Breast epithelium (tissue), 4 donors: Measurements from ENCODE around the gene DNAJC10. TPM values are rescaled to one million over a fixed set of nuclear protein-coding genes. Genes with fewer than 3 reads are reported as not detected.

Experiments used
- DNase-seq, 2 donors: peaks; one replicate each; pipeline ENCODE4 v3.0.0-alpha.2; 2019; ENCODE audit warnings: low spot score in 2 of 2
- H3K27ac ChIP-seq, 2 donors: fragments of 200-600 bp; sonication (generic) in 1 of 2; one replicate each; pipeline ENCODE4 v1.5.1; 2016 to 2019; ENCODE audit warnings: mild to moderate bottlenecking in 1 of 2
- H3K27me3 ChIP-seq, 2 donors: fragments of 200-600 bp; sonication (generic) in 1 of 2; one replicate each; pipeline versions ENCODE4 v1.5.1 to v1.6.0; 2017 to 2019; ENCODE audit warnings: control low read depth in 1 of 2, mild to moderate bottlenecking in 1 of 2
- H3K36me3 ChIP-seq: fragments of 200-600 bp; one replicate; pipeline ENCODE4 v1.5.1; 2019
- H3K4me1 ChIP-seq, 2 donors: fragments of 200-600 bp; sonication (generic); one replicate each; pipeline ENCODE4 v1.5.1; 2016 to 2019; ENCODE audit warnings: control low read depth in 1 of 2
- H3K4me3 ChIP-seq, 3 donors: fragments of 200-600 bp; sonication (generic); 1 replicate in 2 of 3; 2 replicates in 1 of 3; pipeline ENCODE4 v1.5.1; 2016 to 2019; ENCODE audit warnings: mild to moderate bottlenecking in 3 of 3, moderate library complexity in 2 of 3
- H3K9me3 ChIP-seq, 2 donors: fragments of 200-600 bp; sonication (generic) in 1 of 2; one replicate each; pipeline ENCODE4 v1.5.1; 2016 to 2019; ENCODE audit warnings: control low read depth in 1 of 2
- POLR2A ChIP-seq: fragments of 450-650 bp; IDR thresholded peaks from one replicate; pipeline ENCODE4 v1.6.1; 2016; ENCODE audit warnings: antibody characterized with exemption, mild to moderate bottlenecking, moderate library complexity
- POLR2AphosphoS5 ChIP-seq, 3 donors: sonication (generic); formaldehyde crosslinking; IDR thresholded peaks; one replicate each; pipeline ENCODE4 v1.6.1; 2017; ENCODE audit warnings: antibody characterized with exemption in 3 of 3
- intact Hi-C: fragments of 100-400 bp; cut with DNase I; formaldehyde crosslinking; loops from one replicate; pipeline ENCODE4 v1.15.1; 2023; ENCODE audit warnings: low total_unique reads
- total RNA-seq, 3 donors: library from RNA; depleted of rRNA; stranded (reverse); fragments of >200 nt; gene quantifications; one replicate each; pipeline ENCODE4 v1.1.0, GENCODE V29; 2016
- TF ChIP-seq, protein P1 (sequence below), 3 donors: fragments of 450-650 bp; IDR thresholded peaks; one replicate each; pipeline ENCODE4 v1.5.1; 2016 to 2017; ENCODE audit warnings: antibody characterized with exemption in 3 of 3, mild to moderate bottlenecking in 3 of 3, moderate library complexity in 3 of 3

Gene DNAJC10
- total RNA-seq, 3 donors from 2014 or later: 41.8 to 57.5 (median 53.7) TPM

DNA sequence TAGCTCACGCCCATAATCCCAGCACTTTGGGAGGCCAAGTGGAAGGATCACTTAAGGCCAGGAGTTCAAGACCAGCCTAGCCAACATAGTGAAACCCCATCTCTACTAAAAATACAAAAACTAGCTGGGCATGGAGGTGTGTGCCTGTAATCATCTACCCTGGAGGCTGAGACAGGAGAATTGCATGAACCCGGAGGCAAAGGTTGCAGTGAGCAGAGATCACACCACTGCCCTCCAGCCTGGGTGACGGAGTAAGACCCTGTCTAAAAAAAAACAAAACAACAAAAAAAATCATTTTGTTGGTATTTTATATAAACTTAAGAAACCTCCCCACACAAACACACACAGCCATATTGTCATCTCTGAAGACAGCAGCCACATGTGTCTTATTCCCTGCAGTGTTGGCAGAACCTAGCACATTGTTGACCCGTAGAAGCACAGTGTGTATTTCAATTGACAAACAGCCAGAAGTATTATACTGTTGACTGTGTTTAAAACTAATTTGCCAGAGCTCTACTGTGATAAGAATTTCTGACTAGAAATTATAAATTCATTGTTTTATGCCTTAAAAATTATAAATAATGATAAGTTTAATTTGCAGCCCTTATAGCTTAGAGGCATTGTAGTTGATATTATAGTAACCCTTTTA is 68.1 kb downstream of the DNAJC10 start:
- no peaks in the 10 kb centered on the region for H3K4me1 ChIP-seq
- no peaks in the 10 kb centered on the region for H3K36me3 ChIP-seq
- TF ChIP-seq POLR2A: no peak
- no peak for TF ChIP-seq POLR2AphosphoS5 (IDR thresholded peaks at IDR 0.05)
- TF ChIP-seq, protein P1, sequence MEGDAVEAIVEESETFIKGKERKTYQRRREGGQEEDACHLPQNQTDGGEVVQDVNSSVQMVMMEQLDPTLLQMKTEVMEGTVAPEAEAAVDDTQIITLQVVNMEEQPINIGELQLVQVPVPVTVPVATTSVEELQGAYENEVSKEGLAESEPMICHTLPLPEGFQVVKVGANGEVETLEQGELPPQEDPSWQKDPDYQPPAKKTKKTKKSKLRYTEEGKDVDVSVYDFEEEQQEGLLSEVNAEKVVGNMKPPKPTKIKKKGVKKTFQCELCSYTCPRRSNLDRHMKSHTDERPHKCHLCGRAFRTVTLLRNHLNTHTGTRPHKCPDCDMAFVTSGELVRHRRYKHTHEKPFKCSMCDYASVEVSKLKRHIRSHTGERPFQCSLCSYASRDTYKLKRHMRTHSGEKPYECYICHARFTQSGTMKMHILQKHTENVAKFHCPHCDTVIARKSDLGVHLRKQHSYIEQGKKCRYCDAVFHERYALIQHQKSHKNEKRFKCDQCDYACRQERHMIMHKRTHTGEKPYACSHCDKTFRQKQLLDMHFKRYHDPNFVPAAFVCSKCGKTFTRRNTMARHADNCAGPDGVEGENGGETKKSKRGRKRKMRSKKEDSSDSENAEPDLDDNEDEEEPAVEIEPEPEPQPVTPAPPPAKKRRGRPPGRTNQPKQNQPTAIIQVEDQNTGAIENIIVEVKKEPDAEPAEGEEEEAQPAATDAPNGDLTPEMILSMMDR (IDR thresholded peaks at IDR 0.05): no peak
- H3K4me3 ChIP-seq: no peak overlapping the region
- H3K27ac ChIP-seq: no peak overlapping the region
- no peak for DNase-seq
- no peaks in the 10 kb centered on the region for H3K9me3 ChIP-seq
- H3K27me3 ChIP-seq: no peaks in the 10 kb centered on the region
- intact Hi-C loops: no loop called here

DNA sequence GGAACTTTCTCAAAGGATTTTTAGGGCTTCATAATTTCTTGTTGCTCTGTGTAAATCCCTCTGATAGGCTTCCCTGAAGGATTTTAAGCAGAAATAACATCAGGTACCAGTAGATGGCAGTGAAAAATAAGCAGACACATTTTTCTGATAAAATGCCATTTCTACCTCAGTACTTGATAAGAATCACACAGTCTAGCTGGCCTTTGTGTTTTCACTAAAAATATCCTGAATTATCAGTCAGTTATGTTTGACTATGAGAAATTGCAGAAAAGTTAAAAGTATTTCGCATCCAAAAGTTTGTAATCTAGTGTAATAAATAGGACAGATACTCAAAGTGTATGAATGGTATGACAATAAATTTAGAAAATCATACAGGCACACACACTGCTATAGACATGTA is 68.7 kb downstream of the DNAJC10 start:
- TF ChIP-seq POLR2AphosphoS5 (IDR thresholded peaks at IDR 0.05): no peak
- TF ChIP-seq, protein P1 (IDR thresholded peaks at IDR 0.05): peak in 2 of 3 donors; percentile 22 to 39
- TF ChIP-seq POLR2A: no peak
- H3K27me3 ChIP-seq: no peaks in the 10 kb centered on the region
- no peak overlapping the region for H3K4me3 ChIP-seq
- H3K4me1 ChIP-seq: no peaks in the 10 kb centered on the region
- no peaks in the 10 kb centered on the region for H3K9me3 ChIP-seq
- no peaks in the 10 kb centered on the region for H3K36me3 ChIP-seq
- no peak overlapping the region for H3K27ac ChIP-seq
- DNase-seq: no peak
- intact Hi-C loops: no loop called here

DNA sequence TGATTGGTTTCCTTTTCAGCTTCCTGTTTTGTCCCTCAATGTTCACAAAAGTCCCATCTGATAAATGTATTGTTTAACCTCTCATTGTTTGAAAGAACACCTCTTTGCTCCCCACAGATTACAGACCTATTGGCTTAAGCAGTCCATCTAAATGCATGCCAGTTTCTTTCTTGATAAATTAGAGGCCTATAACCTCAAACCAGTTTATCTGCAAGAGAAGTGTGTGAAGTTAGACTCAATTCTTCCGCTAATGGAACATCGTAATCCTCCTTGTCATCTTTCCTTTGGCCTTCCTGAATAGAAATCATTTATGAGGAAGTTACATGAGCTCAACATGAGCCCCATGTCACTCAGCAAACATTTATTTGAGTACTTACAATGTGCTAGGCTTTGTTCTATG is 76.4 kb downstream of the DNAJC10 start:
- no peak for DNase-seq
- H3K27me3 ChIP-seq: no peaks in the 10 kb centered on the region
- H3K36me3 ChIP-seq: no peaks in the 10 kb centered on the region
- intact Hi-C loops: no loop called here
- no peak for TF ChIP-seq POLR2A
- no peak for TF ChIP-seq POLR2AphosphoS5 (IDR thresholded peaks at IDR 0.05)
- TF ChIP-seq, protein P1 (IDR thresholded peaks at IDR 0.05): no peak
- no peak overlapping the region for H3K4me3 ChIP-seq
- no peaks in the 10 kb centered on the region for H3K4me1 ChIP-seq
- H3K27ac ChIP-seq: no peak overlapping the region
- H3K9me3 ChIP-seq: no peaks in the 10 kb centered on the region

DNA sequence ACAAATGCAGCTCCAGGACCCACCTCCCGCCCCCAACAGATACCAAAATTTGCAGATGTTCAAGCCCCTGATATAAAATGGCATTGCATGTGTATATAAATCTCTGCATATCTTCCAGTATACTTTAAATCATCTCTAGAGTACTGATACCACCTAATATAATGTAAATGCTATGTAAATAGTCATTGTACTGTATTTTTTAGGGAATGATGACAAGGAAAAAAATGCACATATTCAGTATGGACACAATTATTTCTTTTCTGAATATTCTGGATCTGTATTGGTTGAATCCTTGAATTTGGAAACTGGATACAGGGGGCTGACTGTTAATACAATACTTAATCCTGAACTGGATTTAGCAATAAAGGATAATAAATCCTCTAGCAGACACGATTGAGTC is 82.7 kb downstream of the DNAJC10 start:
- DNase-seq: no peak
- H3K27ac ChIP-seq: no peak overlapping the region
- no peaks in the 10 kb centered on the region for H3K36me3 ChIP-seq
- no peaks in the 10 kb centered on the region for H3K27me3 ChIP-seq
- H3K9me3 ChIP-seq: no peaks in the 10 kb centered on the region
- H3K4me1 ChIP-seq: no peaks in the 10 kb centered on the region
- H3K4me3 ChIP-seq: no peak overlapping the region
- intact Hi-C loops: no loop called here
- TF ChIP-seq, protein P1 (IDR thresholded peaks at IDR 0.05): no peak
- TF ChIP-seq POLR2AphosphoS5 (IDR thresholded peaks at IDR 0.05) (no peak), POLR2A (no peak)

DNA sequence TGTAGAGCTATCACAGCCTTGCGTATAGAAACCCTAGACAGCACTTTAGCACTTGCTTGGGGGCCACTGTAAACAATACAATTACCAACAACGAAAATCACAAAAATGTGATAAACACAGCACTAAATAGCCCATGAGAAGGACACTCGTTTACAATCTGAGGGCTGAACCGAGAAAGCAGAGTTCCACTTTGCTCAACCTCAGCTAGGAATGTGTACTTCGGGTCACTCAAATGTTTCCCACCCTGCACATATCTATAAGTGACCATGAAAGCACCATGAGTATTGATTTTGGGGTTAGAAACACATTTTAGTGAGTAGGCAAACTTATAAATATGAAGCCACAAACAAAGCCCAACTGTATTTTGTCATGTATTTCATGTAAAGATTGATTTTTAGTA is 88.1 kb downstream of the DNAJC10 start:
- intact Hi-C loops: no loop called here
- DNase-seq: no peak
- Histone ChIP-seq H3K4me1 (no peaks in the 10 kb centered on the region), H3K9me3 (no peaks in the 10 kb centered on the region), H3K27me3 (no peaks in the 10 kb centered on the region), H3K36me3 (no peaks in the 10 kb centered on the region), H3K27ac (no peak overlapping the region), H3K4me3 (no peak overlapping the region)
- TF ChIP-seq POLR2A: no peak
- TF ChIP-seq, protein P1 (IDR thresholded peaks at IDR 0.05): no peak
- TF ChIP-seq POLR2AphosphoS5 (IDR thresholded peaks at IDR 0.05): no peak
